ENCODE data around the gene SMAD3. TPM values are rescaled to one million over a fixed set of nuclear protein-coding genes. Genes with fewer than 3 reads are reported as not detected.

Gene SMAD3
- total RNA-seq, 1 donor from 2014 or later: 18.0 TPM

- DNase-seq (ENCODE audit: missing footprints): no peak
- intact Hi-C loops (cut with DNase I): no loop called here
- ATAC-seq: no peak
These were observed 153.0 kb downstream of the SMAD3 start for GRCh38 chr15:67218428-67218827.

- intact Hi-C loops (cut with DNase I): no loop called here
- DNase-seq (ENCODE audit: missing footprints) (no peak), ATAC-seq (no peak)
These were observed 153.9 kb downstream of the SMAD3 start for GRCh38 chr15:67219288-67219687.

GRCh38 chr15:67224889-67225288 lies 159.5 kb downstream of the SMAD3 start:
- DNase-seq (ENCODE audit: missing footprints) (no peak), ATAC-seq (no peak)
- intact Hi-C loops (cut with DNase I): no loop called here

- ATAC-seq (no peak), DNase-seq (ENCODE audit: missing footprints) (no peak)
- intact Hi-C loops (cut with DNase I): no loop called here
These were observed 159.9 kb downstream of the SMAD3 start for GRCh38 chr15:67225336-67225735.

- intact Hi-C loops (cut with DNase I): no loop called here
- DNase-seq (ENCODE audit: missing footprints) (no peak), ATAC-seq (no peak)
These were observed 162.0 kb downstream of the SMAD3 start for GRCh38 chr15:67227431-67227830.

- no peak for DNase-seq (ENCODE audit: missing footprints)
- intact Hi-C loops (cut with DNase I): no loop called here
- no peak for ATAC-seq
These were observed 162.4 kb downstream of the SMAD3 start for GRCh38 chr15:67227846-67228245.

GRCh38 chr15:67228286-67228685 lies 162.9 kb downstream of the SMAD3 start:
- ATAC-seq: no peak
- intact Hi-C loops (cut with DNase I): no loop called here
- no peak for DNase-seq (ENCODE audit: missing footprints)

- ATAC-seq (no peak), DNase-seq (ENCODE audit: missing footprints) (no peak)
- intact Hi-C loops (cut with DNase I): no loop called here
These were observed 165.1 kb downstream of the SMAD3 start for GRCh38 chr15:67230504-67230903.

- intact Hi-C loops (cut with DNase I): no loop called here
- no peak for ATAC-seq
These were observed 167.2 kb downstream of the SMAD3 start for GRCh38 chr15:67232591-67232990.

GRCh38 chr15:67240235-67241131 lies 175.1 kb downstream of the SMAD3 start:
- intact Hi-C loops (cut with DNase I): no loop called here
- ATAC-seq (no peak), DNase-seq (ENCODE audit: missing footprints) (no peak)

More at GRCh38 chr15:67232591-67232990, 167.2 kb downstream of the SMAD3 start:
- DNase-seq (ENCODE audit: missing footprints): no peak

GRCh38 chr15:67241132-67241855 lies 175.9 kb downstream of the SMAD3 start:
- no peak for DNase-seq (ENCODE audit: missing footprints)
- intact Hi-C loops (cut with DNase I): no loop called here
- no peak for ATAC-seq

- intact Hi-C loops (cut with DNase I): no loop called here
- ATAC-seq: no peak
- no peak for DNase-seq (ENCODE audit: missing footprints)
These were observed 177.3 kb downstream of the SMAD3 start for GRCh38 chr15:67242708-67243111.

Other genes with a start within 250 kb of the SMAD3 start
- gene AAGAB, start 189.1 kb downstream of the SMAD3 start, total RNA-seq: 20.9 TPM
- 0.51 TPM for gene IQCH, start 189.2 kb downstream of the SMAD3 start, total RNA-seq